C4-2B (cell line): ENCODE measurements around the gene DLG2.

Experiments used
- ZFX ChIP-seq: fragments of 450-650 bp; IDR thresholded peaks from 2 replicates; pipeline ENCODE4 v1.6.1; 2017
- TF ChIP-seq, protein P1 (sequence below): fragments of 450-650 bp; conservative IDR thresholded peaks from 2 replicates; pipeline ENCODE4 v1.5.1; 2017; ENCODE audit warnings: mild to moderate bottlenecking

GRCh38 chr11:84558085-84558905 is 1068.8 kb downstream of the DLG2 start:
- TF ChIP-seq, protein P1, sequence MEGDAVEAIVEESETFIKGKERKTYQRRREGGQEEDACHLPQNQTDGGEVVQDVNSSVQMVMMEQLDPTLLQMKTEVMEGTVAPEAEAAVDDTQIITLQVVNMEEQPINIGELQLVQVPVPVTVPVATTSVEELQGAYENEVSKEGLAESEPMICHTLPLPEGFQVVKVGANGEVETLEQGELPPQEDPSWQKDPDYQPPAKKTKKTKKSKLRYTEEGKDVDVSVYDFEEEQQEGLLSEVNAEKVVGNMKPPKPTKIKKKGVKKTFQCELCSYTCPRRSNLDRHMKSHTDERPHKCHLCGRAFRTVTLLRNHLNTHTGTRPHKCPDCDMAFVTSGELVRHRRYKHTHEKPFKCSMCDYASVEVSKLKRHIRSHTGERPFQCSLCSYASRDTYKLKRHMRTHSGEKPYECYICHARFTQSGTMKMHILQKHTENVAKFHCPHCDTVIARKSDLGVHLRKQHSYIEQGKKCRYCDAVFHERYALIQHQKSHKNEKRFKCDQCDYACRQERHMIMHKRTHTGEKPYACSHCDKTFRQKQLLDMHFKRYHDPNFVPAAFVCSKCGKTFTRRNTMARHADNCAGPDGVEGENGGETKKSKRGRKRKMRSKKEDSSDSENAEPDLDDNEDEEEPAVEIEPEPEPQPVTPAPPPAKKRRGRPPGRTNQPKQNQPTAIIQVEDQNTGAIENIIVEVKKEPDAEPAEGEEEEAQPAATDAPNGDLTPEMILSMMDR = peak; percentile 88
- no peak for TF ChIP-seq ZFX
